ENCODE measurements around the gene TESMIN.

- no peak for TF ChIP-seq POLR2A (IDR thresholded peaks at IDR 0.05; ENCODE audit: extremely low read depth, insufficient read length)
- no peak for TF ChIP-seq CTCF (IDR thresholded peaks at IDR 0.05; ENCODE audit: low read depth, low read length)
- no peak for TF ChIP-seq MYC (IDR thresholded peaks at IDR 0.05; ENCODE audit: low read depth, low read length)
- TF ChIP-seq MAX (IDR thresholded peaks at IDR 0.05; ENCODE audit: low read depth, low read length), result no peak
These were observed 92.7 kb downstream of the TESMIN start for GRCh38 chr11:68658661-68659060.
